T-helper 9 cell (primary cell): Measurements from ENCODE around the gene HAND1.

Source experiments
- DNase-seq: peaks from one replicate; pipeline ENCODE4 v3.0.0-alpha.2; 2020

The HAND1 gene

GRCh38 chr5:154477382-154478223 lies 424 bp downstream of the HAND1 start:
- DNase-seq, result no peak

- no peak for DNase-seq
Observed at GRCh38 chr5:154476354-154477205, 1.4 kb downstream of the HAND1 start.

GRCh38 chr5:154475591-154476353 lies 2.3 kb downstream of the HAND1 start:
- no peak for DNase-seq

GRCh38 chr5:154474396-154475334 lies 3.4 kb downstream of the HAND1 start:
- DNase-seq, result no peak

GRCh38 chr5:154473581-154474283 lies 4.3 kb downstream of the HAND1 start:
- no peak for DNase-seq

GRCh38 chr5:154472871-154473580 lies 5.0 kb downstream of the HAND1 start:
- no peak for DNase-seq

GRCh38 chr5:154470947-154471870 lies 6.8 kb downstream of the HAND1 start:
- no peak for DNase-seq

GRCh38 chr5:154470137-154470536 lies 7.9 kb downstream of the HAND1 start:
- DNase-seq, result no peak

GRCh38 chr5:154467655-154468354 lies 10.2 kb downstream of the HAND1 start:
- peak; percentile 76 for DNase-seq

- DNase-seq, result no peak
Observed at GRCh38 chr5:154466671-154467070, 11.4 kb downstream of the HAND1 start.

- no peak for DNase-seq
Observed at GRCh38 chr5:154466147-154466546, 11.9 kb downstream of the HAND1 start.

GRCh38 chr5:154465169-154465568 lies 12.9 kb downstream of the HAND1 start:
- no peak for DNase-seq

GRCh38 chr5:154464438-154464837 lies 13.6 kb downstream of the HAND1 start:
- DNase-seq, result no peak

GRCh38 chr5:154461531-154461930 lies 16.5 kb downstream of the HAND1 start:
- no peak for DNase-seq

- no peak for DNase-seq
Observed at GRCh38 chr5:154460172-154460571, 17.9 kb downstream of the HAND1 start.

- DNase-seq, result no peak
Observed at GRCh38 chr5:154459015-154459414, 19.0 kb downstream of the HAND1 start.

- no peak for DNase-seq
Observed at GRCh38 chr5:154456540-154456939, 21.5 kb downstream of the HAND1 start.

- DNase-seq, result no peak
Observed at GRCh38 chr5:154455585-154455984, 22.4 kb downstream of the HAND1 start.

GRCh38 chr5:154451957-154452356 lies 26.1 kb downstream of the HAND1 start:
- no peak for DNase-seq
